WERI-Rb-1 (cell line): ENCODE measurements around the gene PNN.
"Not testable (repeated sequence)": the region's sequence is repeated elsewhere in the genome, so short reads cannot be mapped to it uniquely, and the experiment has no call there.

Experiments
- DNase-seq: peaks from one replicate; pipeline ENCODE4 v3.0.0-alpha.2; 2020
- H3K27ac ChIP-seq: fragments of 250-450 bp; sonication (Bioruptor Pico); 2 replicates; pipeline ENCODE4 v1.5.1; 2020; ENCODE audit warnings: mild to moderate bottlenecking, moderate library complexity
- H3K27me3 ChIP-seq: fragments of 250-450 bp; sonication (Bioruptor Pico); 2 replicates; pipeline ENCODE4 v1.5.1; 2021; ENCODE audit warnings: mild to moderate bottlenecking, low read depth, moderate library complexity; ENCODE audit not compliant: insufficient read depth, severe bottlenecking
- H3K36me3 ChIP-seq: fragments of 250-450 bp; sonication (Bioruptor Pico); 2 replicates; pipeline ENCODE4 v1.5.1; 2020; ENCODE audit warnings: mild to moderate bottlenecking, moderate library complexity
- H3K4me3 ChIP-seq: 2 replicates; pipeline ENCODE4 v1.5.1; 2011; ENCODE audit warnings: low read depth, mild to moderate bottlenecking, control low read depth, low read length
- H3K9me3 ChIP-seq: fragments of 250-450 bp; sonication (Bioruptor Pico); 2 replicates; pipeline ENCODE4 v1.5.1; 2021; ENCODE audit warnings: mild to moderate bottlenecking, moderate library complexity; ENCODE audit not compliant: severe bottlenecking
- CTCF ChIP-seq: IDR thresholded peaks from 2 replicates; pipeline ENCODE4 v1.5.1; 2011; ENCODE audit warnings: low read depth, mild to moderate bottlenecking, control low read depth, inconsistent platforms, low read length

The PNN gene

GRCh38 chr14:39174560-39175444 is at the start of gene PNN:
PNN (plus strand) TSS chr14:39175254; CDS start chr14:39175280, 26 bp downstream.
- H3K27ac ChIP-seq = peak within 1 kb of the TSS; percentile 96
- peak within 1 kb of the TSS; percentile 99 for H3K4me3 ChIP-seq
- peaks cover 47% of the 10 kb centered on the region for H3K36me3 ChIP-seq
- H3K27me3 ChIP-seq = no peaks in the 10 kb centered on the region
- H3K9me3 ChIP-seq = no peaks in the 10 kb centered on the region
- no peak for TF ChIP-seq CTCF
- peak; percentile 97 for DNase-seq

- not testable (repeated sequence) for H3K27ac ChIP-seq, H3K9me3 ChIP-seq, H3K4me3 ChIP-seq, H3K27me3 ChIP-seq, DNase-seq
- H3K36me3 ChIP-seq = peaks cover 61% of the 10 kb centered on the region
Observed at GRCh38 chr14:39137835-39138234, 37.2 kb upstream of the PNN start.

- Histone ChIP-seq H3K36me3 (peaks cover 58% of the 10 kb centered on the region), H3K9me3 (peaks cover 5% of the 10 kb centered on the region), H3K27ac (no peak overlapping the region), H3K27me3 (no peaks in the 10 kb centered on the region), H3K4me3 (no peak overlapping the region)
- TF ChIP-seq CTCF = no peak
- no peak for DNase-seq
Observed at GRCh38 chr14:39138440-39138839, 36.6 kb upstream of the PNN start.

- H3K27me3 ChIP-seq = no peaks in the 10 kb centered on the region
- H3K27ac ChIP-seq = no peak overlapping the region
- no peak for DNase-seq
- no peak for TF ChIP-seq CTCF
- no peak overlapping the region for H3K4me3 ChIP-seq
- H3K36me3 ChIP-seq = peaks cover 43% of the 10 kb centered on the region
- peaks cover 5% of the 10 kb centered on the region for H3K9me3 ChIP-seq
Observed at GRCh38 chr14:39140170-39140569, 34.9 kb upstream of the PNN start.

GRCh38 chr14:39141623-39142022 is 33.4 kb upstream of the PNN start:
- peaks cover 33% of the 10 kb centered on the region for H3K36me3 ChIP-seq
- not testable (repeated sequence) for H3K27ac ChIP-seq, H3K27me3 ChIP-seq, H3K4me3 ChIP-seq, DNase-seq, H3K9me3 ChIP-seq

GRCh38 chr14:39143226-39143625 is 31.8 kb upstream of the PNN start:
- H3K27me3 ChIP-seq, H3K9me3 ChIP-seq, H3K27ac ChIP-seq, H3K4me3 ChIP-seq, DNase-seq: not testable (repeated sequence)
- peaks cover 23% of the 10 kb centered on the region for H3K36me3 ChIP-seq

GRCh38 chr14:39145266-39145966 is 29.6 kb upstream of the PNN start:
- H3K27ac ChIP-seq = no peak overlapping the region
- no peak overlapping the region for H3K4me3 ChIP-seq
- DNase-seq = no peak
- peaks cover 14% of the 10 kb centered on the region for H3K36me3 ChIP-seq
- H3K9me3 ChIP-seq = peaks cover 5% of the 10 kb centered on the region
- TF ChIP-seq CTCF = no peak
- no peaks in the 10 kb centered on the region for H3K27me3 ChIP-seq
